Peyer's patch (tissue), 4 donors: ENCODE data around the gene STK32B. TPM values are rescaled to one million over a fixed set of nuclear protein-coding genes. Genes with fewer than 3 reads are reported as not detected.

Source experiments
- DNase-seq, 3 donors: peaks; one replicate each; pipeline ENCODE4 v3.0.0-alpha.2; 2017 to 2019
- H3K27ac ChIP-seq, 4 donors: fragments of 200-600 bp; sonication (generic); one replicate each; pipeline ENCODE4 v1.5.1; 2016 to 2019
- H3K27me3 ChIP-seq, 2 donors: fragments of 200-600 bp; sonication (generic); one replicate each; pipeline ENCODE4 v1.5.1; 2019
- H3K36me3 ChIP-seq, 3 donors: fragments of 200-600 bp; sonication (generic); one replicate each; pipeline ENCODE4 v1.5.1; 2016 to 2019
- H3K4me1 ChIP-seq, 4 donors: fragments of 200-600 bp; sonication (generic); one replicate each; pipeline ENCODE4 v1.5.1; 2016 to 2019
- H3K4me3 ChIP-seq, 4 donors: fragments of 200-600 bp; sonication (generic); 1 replicate in 3 of 4; 2 replicates in 1 of 4; pipeline ENCODE4 v1.5.1; 2016 to 2019; ENCODE audit warnings: mild to moderate bottlenecking in 1 of 4
- H3K9me3 ChIP-seq, 4 donors: fragments of 200-600 bp; sonication (generic); one replicate each; pipeline ENCODE4 v1.5.1; 2016 to 2019; ENCODE audit warnings: mild to moderate bottlenecking in 1 of 4
- POLR2A ChIP-seq, 2 donors: fragments of 450-650 bp; IDR thresholded peaks; one replicate each; pipeline ENCODE4 v1.5.1; 2017; ENCODE audit warnings: antibody characterized with exemption in 2 of 2, mild to moderate bottlenecking in 2 of 2, moderate library complexity in 2 of 2
- total RNA-seq, 4 donors: library from RNA; depleted of rRNA; stranded (reverse); fragments of >200 nt; gene quantifications; one replicate each; pipeline ENCODE4 v1.1.0, GENCODE V29; 2016
- TF ChIP-seq, protein P1 (sequence below), 6 experiments: fragments of 450-650 bp in 4 of 6; fragments of 200-600 bp in 2 of 6; sonication (generic) in 1 of 6; IDR thresholded peaks; one replicate each; pipeline ENCODE4 v1.5.1; 2017 to 2019; ENCODE audit warnings: antibody characterized with exemption in 6 of 6, mild to moderate bottlenecking in 3 of 6, moderate library complexity in 1 of 6

The STK32B gene
- total RNA-seq, 4 donors from 2014 or later: 0.35 to 3.3 (median 1.3) TPM

GRCh38 chr4:5366421-5366820, 315.1 kb downstream of the STK32B start:
- no peaks in the 10 kb centered on the region for H3K9me3 ChIP-seq
- H3K36me3 ChIP-seq: no peaks in the 10 kb centered on the region
- no peaks in the 10 kb centered on the region for H3K27me3 ChIP-seq
- no peak overlapping the region for H3K4me3 ChIP-seq
- no peak for DNase-seq
- no peaks in the 10 kb centered on the region for H3K4me1 ChIP-seq
- TF ChIP-seq POLR2A (IDR thresholded peaks at IDR 0.05): no peak
- TF ChIP-seq, protein P1, sequence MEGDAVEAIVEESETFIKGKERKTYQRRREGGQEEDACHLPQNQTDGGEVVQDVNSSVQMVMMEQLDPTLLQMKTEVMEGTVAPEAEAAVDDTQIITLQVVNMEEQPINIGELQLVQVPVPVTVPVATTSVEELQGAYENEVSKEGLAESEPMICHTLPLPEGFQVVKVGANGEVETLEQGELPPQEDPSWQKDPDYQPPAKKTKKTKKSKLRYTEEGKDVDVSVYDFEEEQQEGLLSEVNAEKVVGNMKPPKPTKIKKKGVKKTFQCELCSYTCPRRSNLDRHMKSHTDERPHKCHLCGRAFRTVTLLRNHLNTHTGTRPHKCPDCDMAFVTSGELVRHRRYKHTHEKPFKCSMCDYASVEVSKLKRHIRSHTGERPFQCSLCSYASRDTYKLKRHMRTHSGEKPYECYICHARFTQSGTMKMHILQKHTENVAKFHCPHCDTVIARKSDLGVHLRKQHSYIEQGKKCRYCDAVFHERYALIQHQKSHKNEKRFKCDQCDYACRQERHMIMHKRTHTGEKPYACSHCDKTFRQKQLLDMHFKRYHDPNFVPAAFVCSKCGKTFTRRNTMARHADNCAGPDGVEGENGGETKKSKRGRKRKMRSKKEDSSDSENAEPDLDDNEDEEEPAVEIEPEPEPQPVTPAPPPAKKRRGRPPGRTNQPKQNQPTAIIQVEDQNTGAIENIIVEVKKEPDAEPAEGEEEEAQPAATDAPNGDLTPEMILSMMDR (IDR thresholded peaks at IDR 0.05): no peak
- H3K27ac ChIP-seq: no peak overlapping the region

DNA sequence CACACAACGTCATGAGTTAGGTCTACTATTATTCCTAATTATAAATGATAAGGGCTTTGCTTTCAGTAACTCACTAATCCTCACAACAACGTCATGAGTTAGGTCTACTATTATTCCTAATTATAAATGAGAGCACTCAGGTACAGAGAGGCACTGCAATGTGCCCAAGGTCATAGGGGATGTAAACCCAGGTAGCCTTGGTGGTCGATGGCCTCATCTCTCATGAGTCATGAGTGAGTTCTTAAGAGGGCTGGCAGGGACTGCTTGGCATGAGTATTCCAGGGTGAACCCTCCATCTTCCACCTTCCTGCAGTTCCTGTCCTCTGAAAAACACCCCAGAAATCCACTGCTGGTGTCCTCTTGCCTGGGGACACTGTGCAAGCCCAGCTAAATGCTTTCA, 317.1 kb downstream of the STK32B start:
- no peak overlapping the region for H3K27ac ChIP-seq
- no peak overlapping the region for H3K4me3 ChIP-seq
- H3K9me3 ChIP-seq: no peaks in the 10 kb centered on the region
- H3K4me1 ChIP-seq: no peaks in the 10 kb centered on the region
- no peak for TF ChIP-seq POLR2A (IDR thresholded peaks at IDR 0.05)
- TF ChIP-seq, protein P1 (IDR thresholded peaks at IDR 0.05): no peak
- DNase-seq: no peak
- H3K36me3 ChIP-seq: no peaks in the 10 kb centered on the region
- no peaks in the 10 kb centered on the region for H3K27me3 ChIP-seq

GRCh38 chr4:5370286-5370685, 319.0 kb downstream of the STK32B start:
- no peak overlapping the region for H3K4me3 ChIP-seq
- TF ChIP-seq, protein P1 (IDR thresholded peaks at IDR 0.05): no peak
- TF ChIP-seq POLR2A (IDR thresholded peaks at IDR 0.05): no peak
- no peak overlapping the region for H3K27ac ChIP-seq
- H3K36me3 ChIP-seq: no peaks in the 10 kb centered on the region
- H3K4me1 ChIP-seq: no peaks in the 10 kb centered on the region
- H3K27me3 ChIP-seq: no peaks in the 10 kb centered on the region
- H3K9me3 ChIP-seq: no peaks in the 10 kb centered on the region
- DNase-seq: no peak

- Histone ChIP-seq H3K27me3 (no peaks in the 10 kb centered on the region), H3K4me1 (no peaks in the 10 kb centered on the region), H3K36me3 (no peaks in the 10 kb centered on the region), H3K27ac (no peak overlapping the region), H3K9me3 (no peaks in the 10 kb centered on the region), H3K4me3 (no peak overlapping the region)
- no peak for TF ChIP-seq POLR2A (IDR thresholded peaks at IDR 0.05)
- TF ChIP-seq, protein P1 (IDR thresholded peaks at IDR 0.05): no peak
- DNase-seq: no peak
Observed at GRCh38 chr4:5371415-5372190, 320.3 kb downstream of the STK32B start.

GRCh38 chr4:5372198-5372597, 320.9 kb downstream of the STK32B start:
- Histone ChIP-seq H3K27ac (no peak overlapping the region), H3K27me3 (no peaks in the 10 kb centered on the region), H3K4me3 (no peak overlapping the region), H3K9me3 (no peaks in the 10 kb centered on the region), H3K36me3 (no peaks in the 10 kb centered on the region), H3K4me1 (no peaks in the 10 kb centered on the region)
- no peak for DNase-seq
- TF ChIP-seq, protein P1 (IDR thresholded peaks at IDR 0.05): no peak
- no peak for TF ChIP-seq POLR2A (IDR thresholded peaks at IDR 0.05)
